ENCODE measurements around the gene S100B.

Gene S100B

GRCh38 chr21:46626975-46627501 lies 22.2 kb upstream of the S100B start:
- no peak for DNase-seq

GRCh38 chr21:46626536-46626935 lies 21.7 kb upstream of the S100B start:
- DNase-seq: no peak

GRCh38 chr21:46625759-46626158 lies 20.9 kb upstream of the S100B start:
- DNase-seq: no peak

DNA sequence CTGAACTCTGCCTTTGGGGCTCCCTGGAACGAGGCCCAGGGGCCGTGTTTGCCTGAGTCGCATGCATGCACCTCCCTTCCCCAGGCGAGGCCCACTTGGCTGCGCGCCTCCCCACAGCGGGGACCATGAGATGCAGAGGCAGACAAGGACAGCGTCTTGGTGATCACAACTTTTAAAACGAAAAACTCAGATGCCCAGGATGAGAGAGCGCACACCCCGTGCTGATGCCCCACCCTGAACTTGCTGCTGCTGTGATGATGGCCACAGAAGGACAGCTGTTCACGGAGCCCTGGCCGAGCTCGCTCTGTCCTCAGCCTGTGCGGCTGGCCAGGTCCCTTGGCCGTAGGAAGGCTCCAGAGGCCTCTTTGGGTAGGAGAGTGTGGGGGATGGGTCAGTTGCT lies 19.2 kb upstream of the S100B start:
- no peak for DNase-seq

- peak; percentile 10 for DNase-seq
Observed at GRCh38 chr21:46622226-46622625, 17.3 kb upstream of the S100B start.

DNA sequence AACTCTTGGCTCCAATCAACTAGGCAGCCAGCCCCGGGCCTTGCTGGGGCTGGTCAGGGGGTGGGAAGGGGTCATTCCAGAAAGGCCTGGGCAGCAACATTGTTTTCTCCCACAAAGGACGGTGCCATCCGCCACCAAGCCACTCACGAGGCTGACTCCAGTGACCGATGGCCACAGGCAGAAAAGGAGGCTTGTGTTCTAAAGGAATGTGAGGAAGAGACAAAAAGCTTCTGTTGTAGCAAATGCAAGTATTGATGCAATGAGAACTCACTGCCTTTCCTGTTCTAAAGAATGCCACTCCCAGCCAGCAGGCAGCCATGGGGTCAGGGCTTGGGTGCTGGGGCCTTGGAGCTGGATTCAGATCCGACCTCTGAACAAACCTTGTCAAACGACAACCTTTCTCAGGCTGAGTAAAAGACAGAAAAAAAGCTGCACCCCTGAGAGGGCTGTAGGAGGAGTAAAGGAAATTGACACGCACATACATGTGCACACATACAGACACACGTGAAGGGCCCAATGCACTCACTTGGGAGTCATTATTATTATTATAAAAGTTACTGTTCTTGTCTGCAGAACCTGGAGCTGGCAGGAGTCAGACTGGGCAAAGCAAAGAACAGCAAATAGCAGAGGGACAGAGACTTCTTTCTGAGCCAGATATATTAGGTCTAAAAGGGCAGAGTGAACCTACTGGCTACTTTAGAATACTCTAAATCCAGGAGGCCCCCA lies 16.7 kb upstream of the S100B start:
- DNase-seq: no peak

DNA sequence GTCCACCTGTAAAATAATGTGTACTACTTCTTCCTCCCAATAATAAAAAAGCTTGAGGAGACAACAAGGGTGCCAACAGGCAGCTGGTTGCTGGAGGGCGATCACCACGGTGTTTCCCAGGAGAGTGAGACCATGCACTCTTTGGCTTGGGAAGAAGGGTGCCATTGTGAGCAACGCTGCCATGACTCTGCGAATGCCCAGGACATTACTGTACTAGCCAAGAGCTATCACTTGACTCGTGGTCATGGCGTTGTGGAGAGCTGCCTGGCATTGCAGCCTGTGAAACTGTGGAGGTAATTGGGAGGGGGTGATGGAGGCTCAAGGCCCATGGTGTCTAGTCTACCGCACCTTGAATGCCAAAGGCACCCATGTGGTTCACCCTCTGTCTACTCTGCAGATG lies 16.0 kb upstream of the S100B start:
- DNase-seq: no peak

DNA sequence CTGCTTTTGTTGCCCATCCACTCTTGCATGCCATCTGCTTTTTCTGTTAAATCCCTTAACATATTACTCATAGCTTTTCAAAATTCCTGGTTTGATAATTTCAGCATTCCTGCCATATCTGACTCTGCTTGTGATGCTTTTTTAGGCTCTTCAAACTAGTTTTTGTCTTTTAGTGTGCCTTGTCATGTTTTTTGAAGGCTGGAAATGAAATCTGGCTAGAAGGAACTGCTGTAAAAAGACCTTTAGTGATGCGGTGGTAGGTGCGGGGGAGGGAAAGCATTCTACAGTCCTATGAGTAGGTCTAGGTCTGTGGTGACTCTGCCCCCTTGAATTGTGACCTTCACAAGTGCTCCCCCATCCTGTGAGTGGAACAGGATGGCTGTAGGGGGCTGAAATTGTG lies 15.0 kb upstream of the S100B start:
- DNase-seq: no peak

- DNase-seq: no peak
Observed at GRCh38 chr21:46618738-46619379, 14.0 kb upstream of the S100B start.

GRCh38 chr21:46617267-46618051 lies 12.6 kb upstream of the S100B start:
- no peak for DNase-seq

- DNase-seq: no peak
Observed at GRCh38 chr21:46616656-46617055, 11.8 kb upstream of the S100B start.

- no peak for DNase-seq
Observed at GRCh38 chr21:46616050-46616449, 11.2 kb upstream of the S100B start.

DNA sequence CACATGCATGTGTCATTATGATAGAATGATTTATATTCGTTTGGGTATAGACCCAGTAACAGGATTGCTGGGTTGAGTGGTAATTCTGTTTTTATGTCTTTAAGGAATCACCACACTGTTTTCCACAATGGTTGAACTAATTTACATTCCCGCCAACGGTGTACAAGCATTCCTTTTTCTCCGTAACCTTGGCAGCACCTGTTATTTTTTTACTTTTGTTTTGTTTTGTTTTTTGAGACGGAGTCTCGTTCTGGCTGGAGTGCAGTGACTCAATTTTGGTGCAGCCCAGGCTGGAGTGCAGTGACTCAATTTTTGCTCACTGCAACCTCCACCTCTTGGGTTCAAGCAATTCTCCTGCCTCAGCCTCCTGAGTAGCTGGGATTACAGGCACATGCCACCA lies 8.5 kb upstream of the S100B start:
- DNase-seq: no peak

DNA sequence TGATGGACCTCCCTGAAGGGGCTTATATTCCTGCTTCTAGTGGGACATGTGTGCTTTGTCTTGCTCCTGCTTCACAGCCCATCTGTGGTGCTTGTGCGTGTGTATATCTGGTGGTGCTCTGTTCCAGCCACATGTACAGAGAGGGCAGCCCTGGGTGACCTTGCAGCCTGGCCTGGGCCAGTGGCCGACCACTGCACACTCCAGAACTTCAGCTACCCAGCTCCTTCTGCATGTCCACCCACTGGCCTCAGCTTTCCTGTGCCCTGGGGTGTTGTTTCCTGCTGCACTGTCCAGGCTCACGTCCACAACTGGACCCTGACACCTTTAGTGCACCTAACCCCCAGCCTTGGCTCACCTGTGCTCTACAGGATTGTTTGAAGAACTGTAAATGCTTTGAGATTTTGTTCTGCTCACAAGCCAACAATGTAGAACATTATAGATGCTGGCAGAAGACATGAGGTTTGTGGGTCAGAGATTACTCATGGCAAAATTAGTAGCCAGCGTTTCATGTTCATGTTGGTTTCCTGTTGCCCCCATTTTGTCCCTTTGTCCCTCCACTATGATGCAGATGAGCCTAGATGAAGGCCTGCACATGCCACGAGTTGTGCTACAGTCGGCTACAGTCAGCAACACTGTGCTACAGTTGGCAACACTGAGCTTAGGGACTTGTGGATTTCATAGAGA lies 5.3 kb upstream of the S100B start:
- DNase-seq: no peak

GRCh38 chr21:46608672-46609111 lies 3.8 kb upstream of the S100B start:
- DNase-seq: no peak

- no peak for DNase-seq
Observed at GRCh38 chr21:46607636-46608035, 2.8 kb upstream of the S100B start.

- no peak for DNase-seq
Observed at GRCh38 chr21:46606427-46606813, 1.5 kb upstream of the S100B start.

DNA sequence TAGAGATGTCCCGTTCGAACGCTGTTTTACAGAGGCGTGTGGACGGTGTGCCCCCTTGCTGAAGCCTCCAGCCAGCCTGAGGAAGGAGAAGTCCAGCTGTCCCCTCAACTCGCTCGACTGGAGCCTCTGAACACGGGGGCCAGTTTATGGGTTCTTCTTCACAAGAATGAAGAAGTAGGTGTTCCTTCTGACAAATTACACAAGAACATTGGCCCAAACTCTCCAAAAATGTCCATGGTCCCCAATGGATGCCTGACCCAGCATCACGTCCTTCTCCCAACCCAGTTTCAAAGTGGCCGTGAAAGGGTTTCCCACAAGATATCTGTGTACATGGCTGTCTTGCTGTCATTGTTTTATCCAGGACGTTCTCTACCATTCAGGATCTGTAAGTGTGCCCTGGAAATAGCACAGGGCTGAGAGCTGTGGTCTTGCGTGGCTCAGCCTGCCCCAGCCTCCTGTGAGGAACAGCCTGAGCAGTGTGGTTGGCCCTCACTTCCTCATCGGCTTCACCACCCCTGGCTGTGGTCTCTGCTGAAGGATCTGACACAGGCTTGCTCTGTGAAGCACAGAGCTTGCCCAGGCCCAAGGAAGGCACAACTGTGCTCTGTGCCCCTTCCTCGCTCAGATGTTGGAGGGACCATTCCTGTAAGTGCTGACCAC lies 1.0 kb upstream of the S100B start:
- peak; percentile 28 for DNase-seq

GRCh38 chr21:46604329-46604974 lies 430 bp downstream of the S100B start:
- DNase-seq: no peak

DNA sequence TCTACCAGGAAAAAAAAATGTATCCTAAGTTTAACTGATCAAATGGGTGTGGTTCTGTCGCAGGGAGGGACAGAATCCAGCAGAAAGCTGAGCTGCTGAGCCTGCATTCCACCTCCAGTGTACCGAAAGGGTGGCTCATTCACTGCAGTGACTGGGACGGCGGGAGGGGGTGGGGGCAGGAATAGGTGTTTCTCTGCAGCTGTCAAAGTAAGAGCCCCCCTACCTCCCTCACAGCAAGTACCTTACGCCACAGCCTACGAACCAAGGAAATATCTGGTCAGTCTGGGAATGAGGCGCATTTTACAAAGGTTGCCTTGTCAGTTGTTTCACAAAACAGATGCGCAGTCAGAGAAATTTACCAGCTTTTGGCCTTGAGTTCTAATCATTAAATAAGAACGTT lies 1.7 kb downstream of the S100B start:
- DNase-seq: no peak

GRCh38 chr21:46600978-46601377 lies 3.9 kb downstream of the S100B start:
- DNase-seq: no peak

DNA sequence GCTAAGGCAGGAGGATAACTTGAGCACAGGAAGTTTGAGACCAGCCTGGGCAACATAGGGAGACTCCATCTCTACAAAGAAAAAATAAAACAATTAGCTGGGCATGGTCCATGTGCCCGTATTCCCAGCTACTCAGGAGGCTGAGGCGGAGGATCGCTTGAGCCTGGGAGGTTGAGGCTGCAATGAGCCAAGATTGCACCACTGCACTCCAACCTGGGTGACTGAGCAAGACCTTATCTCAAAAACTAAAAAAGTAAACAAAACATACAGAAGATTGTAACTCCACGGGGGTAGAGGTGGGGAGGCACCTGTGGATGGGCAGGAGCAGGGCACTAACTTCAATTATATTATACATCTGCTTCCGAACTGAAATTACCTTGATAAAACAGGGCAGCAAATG lies 4.6 kb downstream of the S100B start:
- no peak for DNase-seq
